Neuronal stem cell (in vitro differentiated cells): ENCODE measurements around the gene POLR1A.

Source experiments
- DNase-seq: peaks from one replicate; pipeline ENCODE4 v3.0.0-alpha.2; 2013; ENCODE audit warnings: low spot score
- H2AFZ ChIP-seq: one replicate; pipeline ENCODE4 v1.6.1; 2013; ENCODE audit warnings: mild to moderate bottlenecking, low read length, inconsistent platforms
- H2AK5ac ChIP-seq: 2 replicates; pipeline ENCODE4 v1.6.1; 2013; ENCODE audit warnings: low read depth, mild to moderate bottlenecking, inconsistent platforms, low read length, moderate library complexity, mixed read lengths
- H2BK120ac ChIP-seq: 2 replicates; pipeline ENCODE4 v1.6.1; 2013; ENCODE audit warnings: low read depth, mild to moderate bottlenecking, inconsistent platforms, low read length, moderate library complexity, mixed read lengths
- H2BK12ac ChIP-seq: one replicate; pipeline ENCODE4 v1.6.1; 2013; ENCODE audit warnings: low read length, inconsistent platforms
- H2BK15ac ChIP-seq: 2 replicates; pipeline ENCODE4 v1.6.1; 2013; ENCODE audit warnings: mild to moderate bottlenecking, low read length, inconsistent platforms, mixed read lengths
- H2BK5ac ChIP-seq: one replicate; pipeline ENCODE4 v1.6.1; 2013; ENCODE audit warnings: inconsistent platforms, mild to moderate bottlenecking, low read length, moderate library complexity
- H3K14ac ChIP-seq: one replicate; pipeline ENCODE4 v1.6.1; 2013; ENCODE audit warnings: low read length, inconsistent platforms
- H3K18ac ChIP-seq: 2 replicates; pipeline ENCODE4 v1.6.1; 2013; ENCODE audit warnings: low read length, inconsistent platforms
- H3K23ac ChIP-seq: 2 replicates; pipeline ENCODE4 v1.6.1; 2013; ENCODE audit warnings: low read depth, mild to moderate bottlenecking, mixed read lengths, low read length, inconsistent platforms; ENCODE audit not compliant: poor library complexity
- H3K27ac ChIP-seq: replicated peaks from 3 replicates; pipeline ENCODE4 v1.5.1; 2013; ENCODE audit warnings: low read length, inconsistent platforms
- H3K27me3 ChIP-seq, 3 experiments: 2 replicates each; pipeline ENCODE4 v1.6.1; 2013; ENCODE audit warnings: low read length in 3 of 3, mild to moderate bottlenecking in 2 of 3, inconsistent platforms in 1 of 3, low read depth in 1 of 3, mixed read lengths in 1 of 3, moderate library complexity in 1 of 3; ENCODE audit not compliant: control insufficient read depth in 3 of 3, insufficient read depth in 3 of 3
- H3K36me3 ChIP-seq, 2 donors: replicated peaks in 1 of 2; 2 replicates each; pipeline ENCODE4 v1.6.1; 2013; ENCODE audit warnings: low read length in 2 of 2; ENCODE audit not compliant: control insufficient read depth in 2 of 2, insufficient read depth in 2 of 2
- H3K4ac ChIP-seq: 2 replicates; pipeline ENCODE4 v1.6.1; 2013; ENCODE audit warnings: inconsistent platforms, mild to moderate bottlenecking, low read length, moderate library complexity
- H3K4me1 ChIP-seq, 2 donors: 1 replicate in 1 of 2; 2 replicates in 1 of 2; pipeline ENCODE4 v1.6.1; 2013; ENCODE audit warnings: low read length in 2 of 2, low read depth in 1 of 2; ENCODE audit not compliant: control insufficient read depth in 2 of 2, insufficient read depth in 1 of 2
- H3K4me2 ChIP-seq: one replicate; pipeline ENCODE4 v1.6.1; 2013; ENCODE audit warnings: mild to moderate bottlenecking, low read length, inconsistent platforms; ENCODE audit not compliant: insufficient read depth, poor library complexity, severe bottlenecking
- H3K4me3 ChIP-seq, 2 donors: 2 replicates each; pipeline ENCODE4 v1.5.1; 2013; ENCODE audit warnings: low read length in 2 of 2, mild to moderate bottlenecking in 2 of 2, inconsistent platforms in 1 of 2, moderate library complexity in 1 of 2
- H3K79me1 ChIP-seq: one replicate; pipeline ENCODE4 v1.6.1; 2013; ENCODE audit warnings: low read depth, mild to moderate bottlenecking, inconsistent platforms, low read length, moderate library complexity
- H3K9ac ChIP-seq: one replicate; pipeline ENCODE4 v1.6.1; 2013; ENCODE audit warnings: mild to moderate bottlenecking, low read depth, low read length, inconsistent platforms; ENCODE audit not compliant: poor library complexity
- H3K9me3 ChIP-seq, 2 donors: replicated peaks in 1 of 2; 2 replicates each; pipeline versions ENCODE3 to v1.6.1; 2013; ENCODE audit warnings: low read length in 2 of 2, mild to moderate bottlenecking in 2 of 2, inconsistent platforms in 1 of 2, low read depth in 1 of 2, mixed read lengths in 1 of 2, moderate library complexity in 1 of 2; ENCODE audit not compliant: control insufficient read depth in 2 of 2, insufficient read depth in 1 of 2
- H4K8ac ChIP-seq: one replicate; pipeline ENCODE4 v1.6.1; 2013; ENCODE audit warnings: low read depth, mild to moderate bottlenecking, inconsistent platforms, low read length, moderate library complexity
- H4K91ac ChIP-seq: one replicate; pipeline ENCODE4 v1.6.1; 2013; ENCODE audit warnings: low read length, low read depth, mild to moderate bottlenecking, inconsistent platforms; ENCODE audit not compliant: poor library complexity
- WGBS, 2 donors: extraction: QIAGEN DNeasy Blood & Tissue Kit; methylation state at CpG; one replicate each; pipeline ENCODE4 v1.1.7; 2013; ENCODE audit warnings: missing lambda C conversion rate in 2 of 2, mixed read lengths in 1 of 2; ENCODE audit not compliant: insufficient read length in 2 of 2, insufficient replicate concordance in 1 of 2; ENCODE audit errors: extremely low coverage in 2 of 2; 5-methylcytosine and 5-hydroxymethylcytosine counted together

The POLR1A gene

GRCh38 chr2:86079981-86080911, 25.4 kb downstream of the POLR1A start:
- Histone ChIP-seq H2AK5ac (no peak overlapping the region), H3K9ac (no peak overlapping the region), H3K27me3 (no peaks in the 10 kb centered on the region), H4K91ac (no peak overlapping the region), H4K8ac (no peak overlapping the region), H3K4me3 (no peak overlapping the region), H2BK120ac (no peak overlapping the region), H3K9me3 (no peaks in the 10 kb centered on the region), H3K4me1 (no peaks in the 10 kb centered on the region), H3K23ac (no peak overlapping the region), H2BK5ac (no peak overlapping the region), H3K79me1 (no peaks in the 10 kb centered on the region), H3K4ac (no peak overlapping the region), H2BK12ac (no peak overlapping the region), H2BK15ac (no peak overlapping the region), H3K4me2 (no peak overlapping the region), H3K36me3 (peaks cover 40 to 92% of the 10 kb centered on the region in 2 donors), H2AFZ (no peak overlapping the region), H3K27ac (no peak overlapping the region), H3K14ac (no peak overlapping the region), H3K18ac (no peak overlapping the region)
- no CpG with 5 or more reads among the region's 14 CpGs for WGBS, 2 donors
- peak; percentile 44 for DNase-seq

DNA sequence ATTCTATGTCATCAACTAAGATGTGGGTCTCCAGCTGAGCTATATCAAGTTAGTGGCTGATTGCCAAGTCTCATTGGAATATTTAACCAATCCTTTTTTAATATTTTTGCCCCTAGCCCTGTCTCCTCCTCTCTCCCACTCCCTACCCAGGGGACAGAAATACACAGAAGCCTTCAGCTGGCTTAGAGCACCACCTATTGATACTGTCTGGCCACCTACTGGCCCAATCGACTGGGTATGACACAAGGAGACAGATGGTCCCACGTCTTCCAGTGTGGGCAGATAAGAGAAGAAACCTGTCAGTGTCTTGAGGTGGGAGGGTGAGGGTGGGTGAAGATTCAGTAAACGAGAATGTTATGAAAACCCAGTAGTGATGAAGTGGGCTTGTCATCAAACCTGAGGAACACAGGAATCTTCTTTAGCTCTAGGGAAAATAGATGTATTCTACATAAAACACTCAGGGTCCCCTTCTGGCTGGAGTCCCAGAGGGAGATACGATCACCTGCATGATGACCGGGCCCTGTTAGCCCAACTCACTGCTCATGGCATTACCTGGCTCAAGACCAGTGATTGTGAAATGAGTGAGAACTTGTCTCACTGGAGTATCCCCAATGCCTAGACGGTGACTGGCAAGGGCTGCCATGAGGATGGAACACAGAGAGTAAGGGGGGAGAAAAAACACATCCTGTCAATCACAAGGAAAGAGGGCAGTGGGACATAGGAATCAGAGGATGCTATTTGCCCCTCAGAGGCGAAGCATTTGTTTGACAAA, 26.7 kb downstream of the POLR1A start:
- no peaks in the 10 kb centered on the region for H3K9me3 ChIP-seq
- H3K9ac ChIP-seq = no peak overlapping the region
- no peaks in the 10 kb centered on the region for H3K27me3 ChIP-seq
- no peak overlapping the region for H2AFZ ChIP-seq
- H2BK5ac ChIP-seq = no peak overlapping the region
- H3K14ac ChIP-seq = no peak overlapping the region
- H3K23ac ChIP-seq = no peak overlapping the region
- no peak overlapping the region for H3K4me2 ChIP-seq
- H4K8ac ChIP-seq = no peak overlapping the region
- no peak overlapping the region for H2BK12ac ChIP-seq
- no peak overlapping the region for H3K27ac ChIP-seq
- no peak for DNase-seq
- H2BK120ac ChIP-seq = no peak overlapping the region
- no peak overlapping the region for H2BK15ac ChIP-seq
- WGBS, 2 donors = no CpG with 5 or more reads among the region's 7 CpGs
- no peak overlapping the region for H3K4ac ChIP-seq
- peaks cover 52 to 96% of the 10 kb centered on the region in 2 donors for H3K36me3 ChIP-seq
- H2AK5ac ChIP-seq = no peak overlapping the region
- H3K18ac ChIP-seq = no peak overlapping the region
- peaks cover 3% of the 10 kb centered on the region for H3K79me1 ChIP-seq
- H3K4me3 ChIP-seq = no peak overlapping the region
- no peak overlapping the region for H4K91ac ChIP-seq
- peaks cover 0 to 1% of the 10 kb centered on the region in 2 donors for H3K4me1 ChIP-seq

- H3K27me3 ChIP-seq = no peaks in the 10 kb centered on the region
- H3K4ac ChIP-seq = no peak overlapping the region
- peaks cover 0 to 1% of the 10 kb centered on the region in 2 donors for H3K4me1 ChIP-seq
- H3K36me3 ChIP-seq = peaks cover 65 to 97% of the 10 kb centered on the region in 2 donors
- no peak overlapping the region for H2BK12ac ChIP-seq
- H3K14ac ChIP-seq = no peak overlapping the region
- H2AK5ac ChIP-seq = no peak overlapping the region
- H4K91ac ChIP-seq = no peak overlapping the region
- no peak overlapping the region for H4K8ac ChIP-seq
- H2BK5ac ChIP-seq = no peak overlapping the region
- no peak overlapping the region for H3K4me2 ChIP-seq
- H3K27ac ChIP-seq = no peak overlapping the region
- H3K18ac ChIP-seq = no peak overlapping the region
- H3K4me3 ChIP-seq = no peak overlapping the region
- no peaks in the 10 kb centered on the region for H3K9me3 ChIP-seq
- no peak overlapping the region for H2BK15ac ChIP-seq
- no peak overlapping the region for H3K23ac ChIP-seq
- no peak overlapping the region for H2BK120ac ChIP-seq
- no CpG with 5 or more reads among the region's 5 CpGs for WGBS, 2 donors
- no peak overlapping the region for H2AFZ ChIP-seq
- H3K79me1 ChIP-seq = peaks cover 5% of the 10 kb centered on the region
- DNase-seq = no peak
- no peak overlapping the region for H3K9ac ChIP-seq
These were observed 29.8 kb downstream of the POLR1A start for GRCh38 chr2:86075886-86076285.

- no CpG with 5 or more reads among the region's 15 CpGs for WGBS, 2 donors
These were observed 30.9 kb downstream of the POLR1A start for GRCh38 chr2:86074811-86075210.

More at GRCh38 chr2:86074811-86075210, 30.9 kb downstream of the POLR1A start:
- Histone ChIP-seq H2AFZ (no peak overlapping the region), H2AK5ac (no peak overlapping the region), H3K4me2 (no peak overlapping the region), H2BK12ac (no peak overlapping the region), H3K4me1 (peaks cover 0 to 1% of the 10 kb centered on the region in 2 donors), H3K27ac (no peak overlapping the region), H2BK5ac (no peak overlapping the region), H3K4me3 (no peak overlapping the region), H3K27me3 (no peaks in the 10 kb centered on the region), H3K14ac (no peak overlapping the region), H3K18ac (no peak overlapping the region), H2BK120ac (no peak overlapping the region), H4K91ac (no peak overlapping the region), H2BK15ac (no peak overlapping the region), H4K8ac (no peak overlapping the region), H3K36me3 (peaks cover 62 to 97% of the 10 kb centered on the region in 2 donors), H3K79me1 (peaks cover 5% of the 10 kb centered on the region), H3K4ac (no peak overlapping the region), H3K23ac (no peak overlapping the region), H3K9me3 (no peaks in the 10 kb centered on the region), H3K9ac (no peak overlapping the region)
- DNase-seq = no peak
